ENCODE measurements around the gene RARB.

The RARB gene

DNA sequence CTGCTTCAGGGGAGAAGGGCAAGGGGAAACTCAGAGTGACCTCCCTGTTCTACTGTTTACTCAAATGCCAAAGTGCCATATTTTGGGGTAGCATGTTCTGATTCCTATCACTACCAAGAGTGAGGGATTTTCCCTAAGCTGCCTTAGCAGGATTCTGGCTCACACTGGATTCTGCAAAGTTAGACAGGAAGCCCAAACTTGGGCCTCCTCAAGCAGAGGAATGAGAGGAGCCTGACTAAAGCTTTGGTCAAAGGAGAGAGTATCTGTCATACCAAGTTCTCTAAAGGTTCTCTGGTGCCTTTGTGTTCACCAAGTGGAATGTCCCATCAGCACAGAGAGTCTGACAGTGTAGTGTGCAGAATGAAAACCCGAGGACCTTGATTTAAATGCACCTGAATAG, 8.8 kb upstream of the RARB start:
- TF ChIP-seq FOXM1 (IDR thresholded peaks at IDR 0.05; ENCODE audit: borderline replicate concordance): no peak
- TF ChIP-seq FOXK2 (IDR thresholded peaks at IDR 0.05): no peak
- TF ChIP-seq NFRKB (IDR thresholded peaks at IDR 0.05): no peak
- TF ChIP-seq ZNF384 (IDR thresholded peaks at IDR 0.05): no peak
- TF ChIP-seq CTBP1 (IDR thresholded peaks at IDR 0.05; ENCODE audit: borderline replicate concordance): no peak
- TF ChIP-seq HDGF (IDR thresholded peaks at IDR 0.05; ENCODE audit: borderline replicate concordance): no peak
- no peak for TF ChIP-seq ELF4 (IDR thresholded peaks at IDR 0.05)
- no peak for TF ChIP-seq TARDBP (IDR thresholded peaks at IDR 0.05)
- TF ChIP-seq BHLHE40 (IDR thresholded peaks at IDR 0.05; ENCODE audit: borderline replicate concordance): no peak
- TF ChIP-seq LEF1 (IDR thresholded peaks at IDR 0.05; ENCODE audit: borderline replicate concordance): no peak
- TF ChIP-seq ARNT (IDR thresholded peaks at IDR 0.05): no peak
- TF ChIP-seq SP1 (IDR thresholded peaks at IDR 0.05): no peak
- TF ChIP-seq SUZ12 (IDR thresholded peaks at IDR 0.05): no peak
- no peak for TF ChIP-seq L3MBTL2 (conservative IDR thresholded peaks at IDR 0.05)
- TF ChIP-seq, protein P1, sequence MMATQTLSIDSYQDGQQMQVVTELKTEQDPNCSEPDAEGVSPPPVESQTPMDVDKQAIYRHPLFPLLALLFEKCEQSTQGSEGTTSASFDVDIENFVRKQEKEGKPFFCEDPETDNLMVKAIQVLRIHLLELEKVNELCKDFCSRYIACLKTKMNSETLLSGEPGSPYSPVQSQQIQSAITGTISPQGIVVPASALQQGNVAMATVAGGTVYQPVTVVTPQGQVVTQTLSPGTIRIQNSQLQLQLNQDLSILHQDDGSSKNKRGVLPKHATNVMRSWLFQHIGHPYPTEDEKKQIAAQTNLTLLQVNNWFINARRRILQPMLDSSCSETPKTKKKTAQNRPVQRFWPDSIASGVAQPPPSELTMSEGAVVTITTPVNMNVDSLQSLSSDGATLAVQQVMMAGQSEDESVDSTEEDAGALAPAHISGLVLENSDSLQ (IDR thresholded peaks at IDR 0.05): no peak
- TF ChIP-seq FOXA1 (IDR thresholded peaks at IDR 0.05): no peak
- POLR2A ChIA-PET: interaction anchor here (1.0 kb wide), 1 partner anchor 9 kb away, joined by 4 read pairs; the partner anchor contains the start of gene RARB
- DNase-seq (ENCODE audit: extremely low spot score): no peak
- CTCF ChIA-PET: no interaction called here

DNA sequence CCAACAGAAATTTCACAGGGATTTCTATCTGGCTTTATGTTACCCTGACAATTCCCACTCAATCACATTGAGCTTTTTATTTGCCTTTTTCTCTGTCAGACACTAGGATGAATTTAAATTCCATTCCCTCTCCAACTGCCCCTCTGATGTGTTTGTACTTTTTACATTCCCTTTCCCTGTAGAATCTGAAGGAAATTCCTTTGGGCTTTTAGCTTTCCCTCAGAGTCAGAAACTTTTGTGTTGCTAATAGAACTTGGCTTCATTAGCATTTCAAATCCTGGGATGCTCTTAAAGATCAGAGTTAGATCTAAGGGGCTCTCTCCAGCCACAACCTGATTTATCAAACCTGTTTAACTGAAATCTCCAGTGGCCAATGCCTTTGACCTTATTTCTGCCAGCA, 7.9 kb upstream of the RARB start:
- no peak for TF ChIP-seq ZNF384 (IDR thresholded peaks at IDR 0.05)
- no peak for TF ChIP-seq CTBP1 (IDR thresholded peaks at IDR 0.05; ENCODE audit: borderline replicate concordance)
- no peak for TF ChIP-seq SUZ12 (IDR thresholded peaks at IDR 0.05)
- TF ChIP-seq BHLHE40 (IDR thresholded peaks at IDR 0.05; ENCODE audit: borderline replicate concordance): no peak
- TF ChIP-seq FOXA1 (IDR thresholded peaks at IDR 0.05): no peak
- TF ChIP-seq FOXK2 (IDR thresholded peaks at IDR 0.05): no peak
- TF ChIP-seq FOXM1 (IDR thresholded peaks at IDR 0.05; ENCODE audit: borderline replicate concordance): no peak
- TF ChIP-seq, protein P1 (IDR thresholded peaks at IDR 0.05): no peak
- no peak for TF ChIP-seq LEF1 (IDR thresholded peaks at IDR 0.05; ENCODE audit: borderline replicate concordance)
- no peak for TF ChIP-seq L3MBTL2 (conservative IDR thresholded peaks at IDR 0.05)
- no peak for TF ChIP-seq NFRKB (IDR thresholded peaks at IDR 0.05)
- no peak for DNase-seq (ENCODE audit: extremely low spot score)
- ChIA-PET POLR2A (no interaction called here), CTCF (no interaction called here)

DNA sequence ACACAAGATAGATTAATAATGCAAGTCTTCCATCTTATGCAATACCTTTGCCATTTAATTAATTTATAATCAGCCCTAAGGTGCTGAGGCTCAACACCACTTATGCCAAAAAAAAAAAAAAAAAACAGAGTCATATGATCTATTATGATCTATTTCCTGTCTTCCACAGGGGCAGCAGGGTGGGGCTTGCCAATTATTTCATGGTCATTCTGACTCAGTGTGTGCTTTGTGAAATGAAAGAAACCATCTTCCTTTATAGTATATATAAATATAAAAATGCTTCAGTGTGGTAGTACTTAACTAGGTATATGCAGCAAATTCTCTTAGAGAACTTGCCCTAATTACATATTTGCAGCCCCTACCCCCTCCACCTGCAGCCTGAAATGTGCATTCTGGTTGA, 7.2 kb upstream of the RARB start:
- ChIA-PET POLR2A (no interaction called here), CTCF (no interaction called here)
- TF ChIP-seq FOXM1 (IDR thresholded peaks at IDR 0.05; ENCODE audit: borderline replicate concordance) (no peak), SP1 (IDR thresholded peaks at IDR 0.05) (no peak), CTBP1 (IDR thresholded peaks at IDR 0.05; ENCODE audit: borderline replicate concordance) (no peak), FOXK2 (IDR thresholded peaks at IDR 0.05) (no peak), LEF1 (IDR thresholded peaks at IDR 0.05; ENCODE audit: borderline replicate concordance) (no peak), SUZ12 (IDR thresholded peaks at IDR 0.05) (no peak), ELF4 (IDR thresholded peaks at IDR 0.05) (no peak), HDGF (IDR thresholded peaks at IDR 0.05; ENCODE audit: borderline replicate concordance) (no peak), L3MBTL2 (conservative IDR thresholded peaks at IDR 0.05) (no peak), BHLHE40 (IDR thresholded peaks at IDR 0.05; ENCODE audit: borderline replicate concordance) (no peak), TARDBP (IDR thresholded peaks at IDR 0.05) (no peak), ARNT (IDR thresholded peaks at IDR 0.05) (no peak), NFRKB (IDR thresholded peaks at IDR 0.05) (no peak), FOXA1 (IDR thresholded peaks at IDR 0.05) (no peak), ZNF384 (IDR thresholded peaks at IDR 0.05) (no peak)
- TF ChIP-seq, protein P1 (IDR thresholded peaks at IDR 0.05): no peak
- no peak for DNase-seq (ENCODE audit: extremely low spot score)

DNA sequence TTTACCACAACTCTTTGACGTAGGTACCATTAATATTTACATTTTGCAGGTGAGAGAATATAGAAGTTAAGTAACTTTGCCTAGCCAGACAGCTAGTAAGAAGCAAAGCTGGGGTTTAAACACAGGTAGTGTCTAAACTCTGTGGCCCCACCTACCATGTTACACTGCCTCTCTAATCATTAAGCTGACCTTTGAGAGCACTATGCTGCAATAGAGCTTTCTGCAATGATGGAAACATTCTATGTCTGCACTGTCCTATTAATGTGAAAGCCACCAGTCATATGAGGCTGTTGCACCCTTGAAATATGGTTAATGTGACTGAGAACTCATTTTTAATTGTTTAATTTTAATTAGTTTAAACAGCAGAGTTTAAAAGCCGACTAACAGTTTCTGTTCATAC, 6.3 kb upstream of the RARB start:
- ChIA-PET CTCF (no interaction called here), POLR2A (no interaction called here)
- no peak for DNase-seq (ENCODE audit: extremely low spot score)
- TF ChIP-seq, protein P1 (IDR thresholded peaks at IDR 0.05): no peak
- no peak for TF ChIP-seq CTBP1 (IDR thresholded peaks at IDR 0.05; ENCODE audit: borderline replicate concordance)
- no peak for TF ChIP-seq L3MBTL2 (conservative IDR thresholded peaks at IDR 0.05)
- TF ChIP-seq TARDBP (IDR thresholded peaks at IDR 0.05): no peak
- TF ChIP-seq SP1 (IDR thresholded peaks at IDR 0.05): no peak
- no peak for TF ChIP-seq FOXA1 (IDR thresholded peaks at IDR 0.05)
- no peak for TF ChIP-seq LEF1 (IDR thresholded peaks at IDR 0.05; ENCODE audit: borderline replicate concordance)
- no peak for TF ChIP-seq ZNF384 (IDR thresholded peaks at IDR 0.05)
- TF ChIP-seq BHLHE40 (IDR thresholded peaks at IDR 0.05; ENCODE audit: borderline replicate concordance): no peak

DNA sequence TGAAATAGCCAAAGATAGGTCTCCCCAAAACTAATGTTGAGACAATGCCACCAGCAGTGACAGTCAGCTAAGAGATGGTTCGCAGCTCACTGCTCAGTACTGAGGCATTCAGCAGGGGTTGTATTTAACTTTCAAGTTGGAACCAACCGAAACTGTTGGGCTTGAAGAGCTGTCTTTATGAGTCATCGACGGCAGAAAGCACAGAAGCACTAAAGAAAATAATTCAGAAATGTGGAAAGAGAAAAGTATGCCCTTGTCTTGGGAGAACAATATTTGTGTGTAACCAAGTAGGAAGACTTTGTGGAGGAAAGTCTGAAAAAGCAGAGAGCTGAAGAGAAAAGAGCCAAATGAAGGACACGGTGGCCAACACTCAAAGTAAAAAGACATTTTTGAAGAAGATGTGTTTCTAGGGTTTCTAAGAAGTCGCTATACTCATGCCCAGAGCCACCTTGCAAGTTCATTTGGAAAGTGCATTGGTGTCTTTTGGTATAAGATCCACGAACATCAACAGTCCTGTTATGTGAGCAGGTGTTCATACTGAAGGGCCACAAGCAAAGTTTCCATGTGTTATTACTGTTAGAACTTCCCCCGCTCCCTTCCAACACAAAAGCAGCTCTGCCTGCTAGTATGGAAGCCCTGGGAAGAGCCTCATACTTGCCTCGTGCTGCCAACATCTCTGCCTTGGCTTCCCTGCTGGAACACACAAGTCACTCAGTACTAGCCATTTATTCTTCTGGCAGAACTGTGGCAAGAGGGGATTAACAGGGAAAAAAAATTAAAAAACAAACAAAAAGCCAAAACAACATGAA, 4.1 kb upstream of the RARB start:
- DNase-seq (ENCODE audit: extremely low spot score): no peak
- POLR2A ChIA-PET: no interaction called here
- CTCF ChIA-PET: interaction anchor here (1.5 kb wide), 1 partner anchor 12 kb away, joined by 3 read pairs; no protein-coding TSS in a partner anchor
- no peak for TF ChIP-seq LEF1 (IDR thresholded peaks at IDR 0.05; ENCODE audit: borderline replicate concordance)
- peak; percentile 63 for TF ChIP-seq L3MBTL2 (conservative IDR thresholded peaks at IDR 0.05)
